ENCODE measurements around the gene TM6SF1. TPM values are rescaled to one million over a fixed set of nuclear protein-coding genes. Genes with fewer than 3 reads are reported as not detected.

Gene TM6SF1
- total and polyA plus RNA-seq, 2 of the 8 experiments (the other 6 are each of a cell fraction or from before 2014, with no cell fraction given) = 0.74 to 1.0 TPM

- peaks cover 3 to 9% of the 10 kb centered on the region in 2 experiments for H4K20me1 ChIP-seq (replicated peaks in 1 of 2; ENCODE audit: control insufficient read depth in 1 of 2, insufficient read depth in 2 of 2, low read length in 2 of 2)
- H4K91ac ChIP-seq (replicated peaks; ENCODE audit: insufficient read length, low read length) = no peak overlapping the region
- no peak overlapping the region for H2BK20ac ChIP-seq (ENCODE audit: low read length)
- no peaks in the 10 kb centered on the region; a peak in 1 of 7 replicates for H3K4me1 ChIP-seq (replicated peaks in 1 of 4; ENCODE audit: control insufficient read depth in 3 of 4, insufficient read depth in 4 of 4, low read length in 3 of 4)
- no peak overlapping the region for H2AK5ac ChIP-seq (ENCODE audit: low read depth, low read length)
- H3K9ac ChIP-seq (replicated peaks in 1 of 4; ENCODE audit: extremely low read depth in 1 of 4, low read depth in 3 of 4, low read length in 3 of 4) = no peak overlapping the region
- H2BK5ac ChIP-seq (ENCODE audit: low read depth, low read length) = no peak overlapping the region
- ChIA-PET POLR2A (ENCODE audit: partially characterized antibody) (interaction anchor here (0.6 to 0.8 kb wide), 2 partner anchors 53 to 534 kb away, joined by 3 to 4 read pairs; partner anchors contain the start of gene TM6SF1), CTCF (ENCODE audit: partially characterized antibody) (no interaction called here)
- H2BK120ac ChIP-seq (replicated peaks; ENCODE audit: low read depth, low read length) = no peak overlapping the region
- H4K8ac ChIP-seq (ENCODE audit: extremely low read depth, insufficient read depth, low read length) = no peak overlapping the region
- H4K5ac ChIP-seq (ENCODE audit: insufficient read length, low read depth, low read length) = no peak overlapping the region
- no peak overlapping the region for H2BK15ac ChIP-seq (ENCODE audit: low read length)
- no peaks in the 10 kb centered on the region for H3K9me3 ChIP-seq (ENCODE audit: insufficient read depth in 2 of 2, low read depth in 1 of 2, low read length in 1 of 2)
- H3K36me3 ChIP-seq (ENCODE audit: control insufficient read depth in 2 of 4, insufficient read depth in 4 of 4, low read length in 3 of 4) = peaks cover 4 to 33% (median 21%) of the 10 kb centered on the region in 4 experiments; a peak in 6 of 8 replicates
- DNase-seq (ENCODE audit: low read depth in 1 of 2, low spot score in 2 of 2) = no peak
- H3K4me3 ChIP-seq (ENCODE audit: extremely low read depth in 1 of 4, insufficient read depth in 2 of 4, low read depth in 3 of 4, low read length in 4 of 4) = no peak overlapping the region
- H3K4ac ChIP-seq (replicated peaks; ENCODE audit: insufficient read length, low read depth, low read length) = no peak overlapping the region
- FAIRE-seq = no peak
- H3K23ac ChIP-seq (ENCODE audit: insufficient read length) = no peak overlapping the region
- H3K4me2 ChIP-seq (ENCODE audit: insufficient read depth in 1 of 2, low read depth in 2 of 2, low read length in 2 of 2) = no peak overlapping the region
- no peaks in the 10 kb centered on the region for H3K23me2 ChIP-seq (ENCODE audit: low read depth, low read length)
- no peak overlapping the region for H2AFZ ChIP-seq (ENCODE audit: low read length)
- H3K14ac ChIP-seq (ENCODE audit: insufficient read length) = no peak overlapping the region
- H3K18ac ChIP-seq (ENCODE audit: extremely low read depth, low read length) = no peak overlapping the region
- no peak overlapping the region for H3K27ac ChIP-seq (ENCODE audit: low read depth, low read length)
- TF ChIP-seq FOSL1 (IDR thresholded peaks at IDR 0.05; ENCODE audit: insufficient read depth, low read depth, low read length) (no peak), MAFK (IDR thresholded peaks at IDR 0.05; ENCODE audit: low read depth, low read length) (peak; percentile 11; the same call in 1 of the 2 replicates), POU5F1 (IDR thresholded peaks at IDR 0.05; ENCODE audit: low read depth, low read length) (no peak)
- 90% methylated on average over 3 of the region's 3 CpGs; no CpG with 5 or more reads in 1 of the 2 experiments for WGBS, 2 experiments (ENCODE audit: extremely low coverage in 1 of 2, insufficient coverage in 1 of 2, insufficient read length in 1 of 2, insufficient replicate concordance in 2 of 2, low coverage in 1 of 2, low lambda C conversion rate in 2 of 2, missing lambda C conversion rate in 1 of 2)
- no peak overlapping the region for H3K56ac ChIP-seq (replicated peaks; ENCODE audit: insufficient read length, low read depth, low read length)
- no peak overlapping the region for H2BK12ac ChIP-seq (ENCODE audit: low read depth, low read length)
- no peaks in the 10 kb centered on the region; the same call in none of the 2 replicates for H3K79me1 ChIP-seq (ENCODE audit: low read depth, low read length)
- H3K79me2 ChIP-seq (ENCODE audit: control insufficient read depth in 1 of 2, insufficient read depth in 2 of 2, low read length in 2 of 2) = peaks cover 0 to 32% of the 10 kb centered on the region in 2 experiments; a peak in 3 of 4 replicates
- H3K27me3 ChIP-seq (replicated peaks in 1 of 4; ENCODE audit: control insufficient read depth in 3 of 4, extremely low read depth in 1 of 4, insufficient read depth in 3 of 4, low read length in 3 of 4) = no peaks in the 10 kb centered on the region
These were observed 53.3 kb downstream of the TM6SF1 start for GRCh38 chr15:83160741-83161140.

Measured in H1 (cell line).